Astrocyte (in vitro differentiated cells and primary cell): ENCODE results near the gene PHAF1. TPM values are rescaled to one million over a fixed set of nuclear protein-coding genes. Genes with fewer than 3 reads are reported as not detected.

Source experiments
- DNase-seq: peaks from one replicate; pipeline ENCODE4 v3.0.0-alpha.2; 2010; ENCODE audit warnings: low read depth
- FAIRE-seq: peaks from 2 replicates; lab custom pipeline; 2011; peaks lifted over from hg19 to GRCh38; lab: Jason Lieb, UNC
- H2AFZ ChIP-seq: 2 replicates; pipeline ENCODE4 v1.6.0; 2012; ENCODE audit warnings: low read depth, low read length, inconsistent platforms
- H3K27ac ChIP-seq: 2 replicates; pipeline ENCODE4 v1.5.1; 2011; ENCODE audit warnings: low read depth, low read length, inconsistent platforms
- H3K27me3 ChIP-seq: 2 replicates; pipeline ENCODE4 v1.6.0; 2011; ENCODE audit warnings: low read length, inconsistent platforms; ENCODE audit not compliant: insufficient read depth
- H3K36me3 ChIP-seq: 2 replicates; pipeline ENCODE4 v1.5.1; 2011; ENCODE audit warnings: low read length, inconsistent platforms; ENCODE audit not compliant: insufficient read depth
- H3K4me1 ChIP-seq: 2 replicates; pipeline ENCODE4 v1.5.1; 2011; ENCODE audit warnings: low read length, inconsistent platforms; ENCODE audit not compliant: insufficient read depth
- H3K4me2 ChIP-seq: 2 replicates; pipeline ENCODE4 v1.6.0; 2012; ENCODE audit warnings: low read length, inconsistent platforms
- H3K4me3 ChIP-seq: 2 replicates; pipeline ENCODE4 v1.5.1; 2011; ENCODE audit warnings: low read depth, mild to moderate bottlenecking, low read length, inconsistent platforms; ENCODE audit not compliant: insufficient read depth
- H3K79me2 ChIP-seq: 2 replicates; pipeline ENCODE4 v1.6.0; 2012; ENCODE audit warnings: mild to moderate bottlenecking, low read length, inconsistent platforms; ENCODE audit not compliant: insufficient read depth
- H3K9ac ChIP-seq: 2 replicates; pipeline ENCODE4 v1.6.0; 2012; ENCODE audit warnings: mild to moderate bottlenecking, low read length, inconsistent platforms
- H3K9me3 ChIP-seq: 2 replicates; pipeline ENCODE4 v1.5.1; 2012; ENCODE audit warnings: low read depth, mild to moderate bottlenecking, low read length, inconsistent platforms; ENCODE audit not compliant: insufficient read depth
- H4K20me1 ChIP-seq: 2 replicates; pipeline ENCODE4 v1.6.0; 2012; ENCODE audit warnings: low read length, inconsistent platforms; ENCODE audit not compliant: insufficient read depth
- H3K27ac Mint-ChIP-seq: one replicate; pipeline ENCODE4 v1.8.0; 2021; ENCODE audit warnings: mild to moderate bottlenecking, mixed read lengths; ENCODE audit not compliant: unreplicated experiment
- H3K27me3 Mint-ChIP-seq: one replicate; pipeline ENCODE4 v1.8.0; 2021; ENCODE audit warnings: low read depth, mixed read lengths; ENCODE audit not compliant: unreplicated experiment
- H3K36me3 Mint-ChIP-seq: one replicate; pipeline ENCODE4 v1.8.0; 2021; ENCODE audit warnings: low read depth, mixed read lengths; ENCODE audit not compliant: unreplicated experiment
- H3K4me1 Mint-ChIP-seq: one replicate; pipeline ENCODE4 v1.8.0; 2021; ENCODE audit warnings: low read depth, mixed read lengths; ENCODE audit not compliant: unreplicated experiment
- H3K4me3 Mint-ChIP-seq: one replicate; pipeline ENCODE4 v1.8.0; 2021; ENCODE audit warnings: mild to moderate bottlenecking, moderate library complexity, mixed read lengths; ENCODE audit not compliant: unreplicated experiment
- H3K9me3 Mint-ChIP-seq: one replicate; pipeline ENCODE4 v1.8.0; 2021; ENCODE audit warnings: mild to moderate bottlenecking, mixed read lengths; ENCODE audit not compliant: unreplicated experiment
- EZH2 ChIP-seq: IDR thresholded peaks from 2 replicates; pipeline ENCODE4 v1.6.1; 2012; ENCODE audit warnings: mild to moderate bottlenecking, low read length, inconsistent platforms; ENCODE audit not compliant: insufficient read depth
- total RNA-seq: library from RNA; stranded (reverse); gene quantifications from 2 replicates; pipeline ENCODE4 v1.2.1, GENCODE V29; 2021
- TF ChIP-seq, protein P1 (sequence below): IDR thresholded peaks from 2 replicates; pipeline ENCODE4 v1.5.1; 2011; ENCODE audit warnings: low read depth, mild to moderate bottlenecking, inconsistent platforms, low read length, moderate library complexity; ENCODE audit not compliant: insufficient read depth

The PHAF1 gene
- total RNA-seq, 1 donor from 2014 or later, result 17.1 TPM

DNA sequence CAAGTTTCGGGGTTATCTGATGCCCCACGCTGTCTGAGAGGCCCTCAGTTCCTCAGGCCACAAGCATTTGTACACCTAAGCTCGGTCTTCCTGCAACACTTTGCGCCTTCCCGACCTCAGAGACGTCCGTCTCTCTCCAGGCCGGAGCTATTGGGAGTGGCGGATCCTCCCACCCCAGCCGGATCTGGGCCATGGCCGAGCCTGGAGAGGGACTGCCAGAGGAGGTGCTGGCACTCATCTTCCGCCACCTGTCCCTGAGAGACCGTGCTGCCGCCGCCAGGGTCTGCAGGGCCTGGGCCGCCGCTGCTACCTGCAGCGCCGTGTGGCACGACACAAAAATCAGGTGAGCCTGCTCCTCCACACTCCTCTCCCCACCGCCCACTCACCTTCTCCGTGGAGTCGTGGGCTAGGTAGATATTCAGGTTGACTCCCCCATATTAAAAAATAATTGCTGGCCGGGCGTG, 51.9 kb downstream of the PHAF1 start:
- H3K9me3 Mint-ChIP-seq, result peaks cover 17% of the 10 kb centered on the region
- H2AFZ ChIP-seq, result no peak overlapping the region
- H4K20me1 ChIP-seq, result peaks cover 53% of the 10 kb centered on the region
- DNase-seq, result no peak
- peaks cover 2% of the 10 kb centered on the region for H3K36me3 Mint-ChIP-seq
- peaks cover 31% of the 10 kb centered on the region for H3K4me1 ChIP-seq
- no peak overlapping the region for H3K9ac ChIP-seq
- H3K27ac Mint-ChIP-seq, result no peak overlapping the region
- H3K27ac ChIP-seq, result no peak overlapping the region
- no peaks in the 10 kb centered on the region for H3K36me3 ChIP-seq
- peaks cover 56% of the 10 kb centered on the region for H3K27me3 Mint-ChIP-seq
- no peak for FAIRE-seq
- no peaks in the 10 kb centered on the region for H3K9me3 ChIP-seq
- TF ChIP-seq EZH2, result peak; percentile 35
- TF ChIP-seq, protein P1, sequence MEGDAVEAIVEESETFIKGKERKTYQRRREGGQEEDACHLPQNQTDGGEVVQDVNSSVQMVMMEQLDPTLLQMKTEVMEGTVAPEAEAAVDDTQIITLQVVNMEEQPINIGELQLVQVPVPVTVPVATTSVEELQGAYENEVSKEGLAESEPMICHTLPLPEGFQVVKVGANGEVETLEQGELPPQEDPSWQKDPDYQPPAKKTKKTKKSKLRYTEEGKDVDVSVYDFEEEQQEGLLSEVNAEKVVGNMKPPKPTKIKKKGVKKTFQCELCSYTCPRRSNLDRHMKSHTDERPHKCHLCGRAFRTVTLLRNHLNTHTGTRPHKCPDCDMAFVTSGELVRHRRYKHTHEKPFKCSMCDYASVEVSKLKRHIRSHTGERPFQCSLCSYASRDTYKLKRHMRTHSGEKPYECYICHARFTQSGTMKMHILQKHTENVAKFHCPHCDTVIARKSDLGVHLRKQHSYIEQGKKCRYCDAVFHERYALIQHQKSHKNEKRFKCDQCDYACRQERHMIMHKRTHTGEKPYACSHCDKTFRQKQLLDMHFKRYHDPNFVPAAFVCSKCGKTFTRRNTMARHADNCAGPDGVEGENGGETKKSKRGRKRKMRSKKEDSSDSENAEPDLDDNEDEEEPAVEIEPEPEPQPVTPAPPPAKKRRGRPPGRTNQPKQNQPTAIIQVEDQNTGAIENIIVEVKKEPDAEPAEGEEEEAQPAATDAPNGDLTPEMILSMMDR, result no peak
- no peaks in the 10 kb centered on the region for H3K4me1 Mint-ChIP-seq
- H3K4me3 Mint-ChIP-seq, result no peak overlapping the region
- H3K27me3 ChIP-seq, result peaks cover 55% of the 10 kb centered on the region
- H3K79me2 ChIP-seq, result no peaks in the 10 kb centered on the region
- H3K4me2 ChIP-seq, result peak overlapping the region; percentile 100
- no peak overlapping the region for H3K4me3 ChIP-seq

DNA sequence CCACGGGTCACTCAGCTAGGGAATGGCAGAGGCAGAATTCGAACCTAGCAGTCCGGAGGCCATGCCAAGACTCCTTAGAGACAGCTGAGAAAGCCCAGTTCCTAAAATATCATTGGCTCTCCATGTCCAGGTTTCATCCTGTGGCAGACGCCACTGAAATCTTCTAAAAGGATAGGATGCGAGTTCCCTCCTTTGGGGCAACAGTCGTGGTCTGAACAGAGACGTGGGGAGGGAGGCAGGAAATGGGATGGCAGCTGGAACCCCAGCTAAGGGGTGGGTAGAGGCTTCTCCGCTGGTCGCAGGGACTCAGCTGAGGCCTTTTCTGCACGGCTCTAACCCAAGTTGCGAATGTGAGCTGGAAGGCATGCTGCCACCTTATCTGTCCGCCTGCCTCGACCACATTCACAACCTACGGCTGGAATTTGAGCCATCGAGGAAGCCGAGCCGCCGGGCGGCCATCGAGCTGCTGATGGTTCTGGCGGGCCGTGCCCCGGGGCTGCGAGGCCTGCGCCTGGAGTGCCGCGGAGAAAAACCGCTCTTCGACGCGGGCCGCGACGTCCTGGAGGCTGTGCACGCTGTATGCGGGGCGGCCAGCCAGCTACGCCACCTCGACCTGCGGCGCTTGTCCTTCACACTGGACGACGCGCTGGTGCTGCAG, 52.9 kb downstream of the PHAF1 start:
- peaks cover 43% of the 10 kb centered on the region for H4K20me1 ChIP-seq
- no peaks in the 10 kb centered on the region for H3K79me2 ChIP-seq
- H3K36me3 Mint-ChIP-seq, result no peaks in the 10 kb centered on the region
- peaks cover 31% of the 10 kb centered on the region for H3K4me1 ChIP-seq
- H2AFZ ChIP-seq, result peak overlapping the region; percentile 55
- H3K27me3 ChIP-seq, result peaks cover 55% of the 10 kb centered on the region
- H3K9me3 ChIP-seq, result no peaks in the 10 kb centered on the region
- no peak overlapping the region for H3K4me3 Mint-ChIP-seq
- no peak overlapping the region for H3K27ac ChIP-seq
- H3K27me3 Mint-ChIP-seq, result peaks cover 56% of the 10 kb centered on the region
- peaks cover 15% of the 10 kb centered on the region for H3K9me3 Mint-ChIP-seq
- H3K36me3 ChIP-seq, result no peaks in the 10 kb centered on the region
- no peaks in the 10 kb centered on the region for H3K4me1 Mint-ChIP-seq
- FAIRE-seq, result no peak
- DNase-seq, result no peak
- H3K4me3 ChIP-seq, result no peak overlapping the region
- no peak overlapping the region for H3K9ac ChIP-seq
- H3K4me2 ChIP-seq, result peak overlapping the region; percentile 81
- H3K27ac Mint-ChIP-seq, result no peak overlapping the region
- TF ChIP-seq, protein P1, result no peak
- TF ChIP-seq EZH2, result peak; percentile 76
